K562 (cell line): ENCODE measurements around the gene RARRES2. TPM values are rescaled to one million over a fixed set of nuclear protein-coding genes. Genes with fewer than 3 reads are reported as not detected.

ENCODE experiments used
- CBX1 ChIP-seq: sonication (generic); IDR thresholded peaks from 2 replicates; pipeline ENCODE4 v1.6.1; 2016; ENCODE audit warnings: antibody characterized with exemption, low read depth, mild to moderate bottlenecking
- EZH2 ChIP-seq: IDR thresholded peaks from 2 replicates; pipeline ENCODE4 v1.6.1; 2012; ENCODE audit warnings: low read depth, mild to moderate bottlenecking, inconsistent platforms, low read length, borderline replicate concordance
- HDAC1 ChIP-seq, 2 experiments: fragments of 450-650 bp; IDR thresholded peaks; 2 replicates each; pipeline ENCODE4 v1.6.1; 2016 to 2017; ENCODE audit warnings: inconsistent platforms in 1 of 2, mild to moderate bottlenecking in 1 of 2, moderate library complexity in 1 of 2
- HNRNPH1 ChIP-seq: fragments of 200-400 bp; formaldehyde crosslinking; optimal IDR thresholded peaks from 2 replicates; pipeline ENCODE3; 2017; ENCODE audit warnings: low read depth, mild to moderate bottlenecking, low read length, moderate library complexity
- MEF2D ChIP-seq: conservative IDR thresholded peaks from 2 replicates; pipeline ENCODE4 v1.6.1; 2016; ENCODE audit warnings: low read depth, missing genetic modification characterization, missing compliant biosample characterization
- MGA ChIP-seq: fragments of 450-650 bp; IDR thresholded peaks from 2 replicates; pipeline ENCODE4 v1.6.1; 2016; ENCODE audit warnings: mild to moderate bottlenecking, moderate library complexity
- NCOR1 ChIP-seq: fragments of 450-650 bp; IDR thresholded peaks from 2 replicates; pipeline ENCODE4 v1.6.1; 2016; ENCODE audit warnings: mild to moderate bottlenecking, moderate library complexity
- NR2C1 ChIP-seq, 2 experiments: fragments of 450-650 bp; IDR thresholded peaks; 2 replicates each; pipeline ENCODE4 v1.6.1; 2017; ENCODE audit warnings: mild to moderate bottlenecking in 2 of 2, antibody characterized with exemption in 1 of 2, inconsistent platforms in 1 of 2, missing compliant biosample characterization in 1 of 2, missing genetic modification characterization in 1 of 2
- NR2C2 ChIP-seq, 2 experiments: fragments of 200-800 bp in 1 of 2; sonication (Bioruptor generic) in 1 of 2; sonication (generic) in 1 of 2; formaldehyde crosslinking in 1 of 2; IDR thresholded peaks; 2 replicates each; pipeline versions ENCODE4 v1.6.1 to v1.8.0; 2016 to 2022; ENCODE audit warnings: mild to moderate bottlenecking in 1 of 2, missing compliant biosample characterization in 1 of 2, missing genetic modification characterization in 1 of 2, missing genetic modification reagents in 1 of 2
- RBM25 ChIP-seq: fragments of 200-400 bp; formaldehyde crosslinking; IDR thresholded peaks from 2 replicates; pipeline ENCODE4 v1.6.1; 2018; ENCODE audit warnings: low read length, low read depth, moderate library complexity; ENCODE audit not compliant: severe bottlenecking
- SMAD1 ChIP-seq: fragments of 150-350 bp; IDR thresholded peaks from 2 replicates; pipeline ENCODE4 v1.6.1; 2014; ENCODE audit warnings: low read length, low read depth; ENCODE audit not compliant: partially characterized antibody
- ZBTB33 ChIP-seq: sonication (generic); formaldehyde crosslinking; IDR thresholded peaks from 2 replicates; pipeline ENCODE4 v1.8.1; 2023; ENCODE audit warnings: mild to moderate bottlenecking, missing genetic modification reagents
- ZNF347 ChIP-seq: fragments of 450-650 bp; formaldehyde crosslinking; IDR thresholded peaks from 2 replicates; pipeline ENCODE4 v1.4.0; 2020; ENCODE audit warnings: low read depth, mild to moderate bottlenecking, moderate library complexity
- ZNF699 ChIP-seq: fragments of 250-450 bp; sonication (Bioruptor Pico); IDR thresholded peaks from 2 replicates; pipeline ENCODE4 v1.8.0; 2021; ENCODE audit warnings: mild to moderate bottlenecking, moderate library complexity; ENCODE audit not compliant: insufficient replicate concordance
- ZNF77 ChIP-seq: fragments of 250-450 bp; sonication (Bioruptor Pico); IDR thresholded peaks from 2 replicates; pipeline ENCODE4 v1.5.0; 2020
- polyA plus RNA-seq, 8 experiments: library from polyadenylated mRNA; depleted of rRNA in 4 of 8; stranded (reverse) in 5 of 8; unstranded in 3 of 8; fragments of >200 nt; fragmentation: Nextera tagmentation in 2 of 8; fragmentation: Illumina TruSeq in 1 of 8; extraction: Ambion mirVana in 2 of 8; extraction: Trizol in 1 of 8; gene quantifications; 2 replicates each; pipeline versions ENCODE4 v1.2.1 to v1.2.3, GENCODE V29; 2011 to 2014; ENCODE audit warnings: inconsistent platforms in 1 of 8, missing spikeins in 1 of 8
- total RNA-seq, 7 experiments: library from RNA; depleted of rRNA in 6 of 7; stranded (reverse); fragments of >200 nt in 6 of 7; fragmentation: Illumina TruSeq in 2 of 7; extraction: Trizol in 2 of 7; gene quantifications; 2 replicates each; pipeline versions ENCODE4 v1.2.1 to v1.2.3, GENCODE V29; 2011 to 2021; ENCODE audit warnings: low replicate concordance in 1 of 7

RARRES2 gene
- total and polyA plus RNA-seq, 9 of the 15 experiments (the other 6 are each of a cell fraction or from before 2014, with no cell fraction given), result 0.11 to 1.7 (median 0.23) TPM; not detected in 6

- peak; percentile 34; the same call in 1 of the 2 replicates for TF ChIP-seq MGA
- 0 out of 2 replicates have a peak, but pooled peaks have one; percentile 44 for TF ChIP-seq MEF2D (tag)
- TF ChIP-seq NR2C2 (CRISPR knock-in tag; IDR thresholded peaks at IDR 0.05), result no peak
- 0 out of 2 replicates have a peak, but pooled peaks have one; percentile 35 for TF ChIP-seq NR2C2 (tag; IDR thresholded peaks at IDR 0.05)
- TF ChIP-seq NCOR1, result 0 out of 2 replicates have a peak, but pooled peaks have one; percentile 23
- TF ChIP-seq NR2C1 (IDR thresholded peaks at IDR 0.05), result 0 out of 2 replicates have a peak, but pooled peaks have one; percentile 17
- peak; percentile 66 for TF ChIP-seq NR2C1 (tag; IDR thresholded peaks at IDR 0.05)
- no peak for TF ChIP-seq EZH2
- no peak for TF ChIP-seq SMAD1
- no peak for TF ChIP-seq HNRNPH1
- TF ChIP-seq ZBTB33 (CRISPR knock-in tag), result no peak
- no peak for TF ChIP-seq ZNF77 (CRISPR knock-in tag)
- TF ChIP-seq HDAC1 (IDR thresholded peaks at IDR 0.05), result peak; percentile 21 to 86; a peak in 2 of 4 replicates
- TF ChIP-seq RBM25, result no peak
- TF ChIP-seq ZNF699 (CRISPR knock-in tag), result no peak
- no peak for TF ChIP-seq ZNF347 (CRISPR knock-in tag)
- peak; percentile 78; the same call in 1 of the 2 replicates for TF ChIP-seq CBX1
Observed at GRCh38 chr7:150307129-150307528, 34.3 kb downstream of the RARRES2 start (continued).
